HG02938 (cell line): ENCODE measurements around the gene OPN5.

Experiments used
- ATAC-seq: cut with Tn5 transposase; IDR thresholded peaks from one replicate; pipeline ENCODE4 v1.9.1; 2021; ENCODE audit warnings: mild to moderate bottlenecking, moderate library complexity; ENCODE audit not compliant: unreplicated experiment

The OPN5 gene

DNA sequence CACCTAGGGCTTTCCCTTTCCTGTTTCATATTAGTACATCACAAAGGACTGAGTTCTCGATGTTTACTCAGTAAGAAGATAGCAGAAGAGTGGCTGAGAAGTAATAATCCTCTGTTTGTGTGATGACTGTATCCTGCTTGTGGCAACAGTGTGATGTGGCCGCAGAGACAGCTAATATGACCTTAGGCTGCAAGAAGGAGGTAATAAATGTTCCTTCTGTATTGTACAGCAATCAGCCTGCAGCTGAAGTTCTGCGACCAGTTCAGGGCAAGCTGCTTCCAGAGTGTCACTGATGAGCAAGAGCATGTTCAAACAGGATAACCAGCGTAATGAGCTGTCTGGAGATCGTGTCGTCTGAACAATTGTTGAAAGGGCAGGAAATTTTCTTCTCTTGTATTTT lies 70.9 kb downstream of the OPN5 start:
- no peak for ATAC-seq

GRCh38 chr6:47853766-47854165 lies 71.9 kb downstream of the OPN5 start:
- no peak for ATAC-seq

GRCh38 chr6:47854971-47855370 lies 73.1 kb downstream of the OPN5 start:
- no peak for ATAC-seq

GRCh38 chr6:47859175-47859574 lies 77.3 kb downstream of the OPN5 start:
- ATAC-seq: no peak

- ATAC-seq: no peak
Observed at GRCh38 chr6:47862731-47863130, 80.9 kb downstream of the OPN5 start.

GRCh38 chr6:47865206-47865605 lies 83.4 kb downstream of the OPN5 start:
- no peak for ATAC-seq

DNA sequence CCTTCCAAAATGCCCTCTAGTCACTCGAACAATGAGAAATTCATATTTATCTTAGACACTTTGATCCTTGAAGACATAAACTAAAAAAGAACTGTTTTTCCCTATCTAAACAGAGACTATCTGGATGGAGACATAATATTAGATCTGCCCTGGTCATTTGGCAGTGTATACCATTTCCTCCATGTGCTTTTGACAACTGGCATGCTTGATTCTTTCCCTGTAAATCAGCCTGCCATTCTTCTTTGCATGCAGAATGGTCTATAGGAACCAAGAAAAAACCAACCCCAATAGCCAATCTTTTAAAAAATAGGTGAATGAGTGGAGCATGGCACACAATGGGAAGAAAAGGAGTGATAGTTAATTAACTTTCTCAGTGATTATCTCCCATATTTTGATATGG lies 93.8 kb downstream of the OPN5 start:
- no peak for ATAC-seq
